CD4-positive, alpha-beta T cell treated with Interferon gamma for 1 hour (primary cell): ENCODE data around the gene STAG1.
"Not testable (repeated sequence)": the region's sequence is repeated elsewhere in the genome, so short reads cannot be mapped to it uniquely, and the experiment has no call there.

Source experiments
- DNase-seq: peaks from one replicate; pipeline ENCODE4 v3.0.0-alpha.2; 2020

The STAG1 gene

DNA sequence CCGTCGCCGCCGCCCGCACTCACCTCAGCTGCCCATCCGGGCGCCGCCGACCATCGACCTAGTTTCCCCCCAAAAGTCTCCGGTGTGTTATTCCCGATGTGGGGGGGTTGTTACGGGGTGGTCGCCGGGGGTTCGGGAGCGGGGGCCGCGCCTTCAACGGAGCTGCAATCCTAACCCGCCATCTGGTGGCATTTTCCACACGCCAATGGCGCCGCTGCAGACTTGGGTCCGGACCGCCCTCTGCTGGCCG lies at the start of gene STAG1:
TSS of gene STAG1 (minus strand) at position 207 of the 250 bp plus-strand sequence. CDS start 121,480 bp downstream, outside the sequence.
- no peak for DNase-seq

DNA sequence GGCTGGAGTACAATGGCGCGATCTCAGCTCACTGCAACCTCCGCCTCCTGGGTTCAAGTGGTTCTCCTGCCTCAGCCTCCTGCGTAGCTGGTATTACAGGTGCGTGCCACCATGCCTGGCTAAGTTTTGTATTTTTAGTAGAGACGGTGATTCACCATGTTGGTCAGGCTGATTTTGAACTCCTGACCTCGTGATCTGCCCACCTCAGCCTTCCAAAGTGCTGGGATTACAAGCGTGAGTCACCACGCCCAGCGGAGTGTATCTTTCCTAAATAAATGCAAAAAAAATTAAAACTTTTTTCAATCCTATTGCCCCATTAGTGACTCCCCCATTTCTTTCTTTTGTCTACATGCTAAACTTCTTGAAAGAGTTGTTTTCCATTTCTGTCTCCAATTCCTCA lies 49.0 kb upstream of the STAG1 start:
- DNase-seq, result not testable (repeated sequence)

DNA sequence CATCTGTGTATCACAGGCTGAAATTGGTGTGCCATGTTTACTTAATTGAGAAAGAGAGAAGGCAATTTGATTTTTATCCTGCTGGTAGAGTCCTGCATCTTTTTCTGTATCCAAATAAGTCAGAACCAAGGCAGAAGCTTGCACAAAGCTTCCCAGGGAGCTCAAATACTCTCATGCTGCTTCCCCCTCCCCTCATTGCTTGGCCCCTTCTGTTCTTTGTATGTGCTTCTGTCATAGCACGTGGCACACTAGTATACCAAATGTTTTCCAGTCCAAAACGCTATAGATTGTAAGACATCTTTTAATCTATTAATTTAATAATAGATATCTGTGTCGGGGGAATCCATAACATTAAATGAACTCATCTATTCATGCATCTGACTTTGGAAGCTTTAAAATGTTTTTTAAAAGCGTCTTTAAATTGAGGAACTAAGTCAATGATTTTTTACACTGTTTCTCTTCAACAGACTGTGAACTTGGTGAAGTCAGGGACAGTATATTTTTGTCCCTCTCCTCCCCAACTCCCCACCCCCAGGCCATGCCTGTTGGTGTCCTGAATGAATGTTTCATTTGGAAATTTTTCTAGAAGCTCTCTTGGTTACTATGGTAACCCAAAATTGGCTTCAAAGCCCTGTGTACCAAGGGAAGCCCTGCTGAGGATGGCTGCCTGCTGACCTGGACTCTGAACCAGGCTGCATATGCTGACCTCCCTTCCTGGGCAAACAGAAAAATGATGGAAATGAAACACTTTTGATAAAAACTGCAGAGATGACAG lies 40.6 kb upstream of the STAG1 start:
- no peak for DNase-seq

DNA sequence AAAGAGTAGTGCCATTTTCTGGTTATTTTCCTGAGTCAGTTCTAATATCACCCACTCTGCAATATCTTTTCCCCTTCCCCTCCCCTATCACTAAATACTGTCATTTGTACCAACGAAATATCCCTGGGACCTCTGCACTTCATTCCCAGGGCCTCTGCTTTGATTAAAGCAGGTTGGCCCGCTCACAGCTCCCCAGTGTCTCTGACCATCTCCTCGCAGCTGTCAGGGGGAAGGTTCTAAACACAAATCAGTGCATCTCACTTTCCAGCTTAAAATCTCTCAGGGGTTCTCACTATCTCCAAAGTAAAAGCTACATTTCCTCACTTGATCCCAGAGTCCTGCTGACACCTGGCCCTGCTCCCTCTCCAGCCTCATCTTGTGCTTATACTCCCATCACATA lies 38.6 kb upstream of the STAG1 start:
- no peak for DNase-seq

DNA sequence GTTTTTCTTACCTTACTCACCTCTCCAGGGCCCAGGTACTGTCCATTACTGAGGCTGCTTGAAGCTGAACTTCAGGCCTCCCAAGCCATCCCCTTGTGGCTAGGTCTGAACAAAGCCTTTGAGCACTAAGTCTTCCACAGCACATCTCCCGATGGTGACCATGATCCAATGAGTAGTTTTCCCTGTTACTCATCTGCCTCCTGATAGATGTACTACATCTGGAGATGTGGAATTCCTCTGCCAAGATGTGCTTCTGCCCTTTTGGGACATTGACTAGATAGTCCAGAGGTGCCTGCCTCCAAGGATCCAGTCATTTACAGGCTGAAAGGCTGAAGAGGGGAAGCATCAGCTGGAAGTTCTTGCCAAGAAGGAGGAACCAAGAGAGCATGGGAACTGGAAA lies 37.8 kb upstream of the STAG1 start:
- no peak for DNase-seq

DNA sequence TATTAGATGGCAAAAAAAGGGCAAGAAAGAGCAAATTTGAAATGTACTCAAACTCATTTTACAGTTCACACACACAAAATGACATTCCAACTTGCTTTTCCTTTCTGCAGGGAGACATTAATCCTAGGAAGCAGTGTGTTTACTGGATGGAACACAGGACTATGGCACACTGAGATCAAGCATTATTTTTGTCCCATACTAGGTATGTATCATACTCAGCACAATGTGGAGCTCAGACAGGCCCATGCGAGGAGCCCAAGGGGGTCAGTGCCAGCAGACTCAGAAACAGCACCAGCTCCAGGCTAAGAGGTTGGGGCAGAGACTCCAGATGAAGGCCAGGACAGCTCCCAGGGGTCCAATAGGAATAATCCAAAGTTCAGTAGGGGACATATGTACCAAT lies 36.0 kb upstream of the STAG1 start:
- no peak for DNase-seq

DNA sequence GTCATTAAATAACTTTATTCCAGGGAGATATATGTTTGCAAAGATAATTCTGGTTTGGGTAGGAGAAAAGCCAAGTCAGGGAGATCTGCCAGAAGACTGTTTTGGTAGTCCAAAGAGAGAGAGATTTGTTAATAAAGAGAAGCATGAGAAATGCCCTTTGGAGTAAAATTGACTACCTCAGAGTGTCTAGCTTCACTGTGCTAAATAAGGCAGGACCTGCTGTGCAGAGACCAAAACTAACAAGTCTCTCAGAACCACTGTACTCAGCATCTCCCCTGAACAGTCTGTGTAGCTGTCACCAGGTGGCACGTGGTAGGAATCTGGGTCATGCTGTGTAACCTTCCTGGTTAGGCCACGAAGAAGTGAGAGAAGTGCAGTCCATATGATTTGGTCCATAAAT lies 35.2 kb upstream of the STAG1 start:
- peak; percentile 10 for DNase-seq

DNA sequence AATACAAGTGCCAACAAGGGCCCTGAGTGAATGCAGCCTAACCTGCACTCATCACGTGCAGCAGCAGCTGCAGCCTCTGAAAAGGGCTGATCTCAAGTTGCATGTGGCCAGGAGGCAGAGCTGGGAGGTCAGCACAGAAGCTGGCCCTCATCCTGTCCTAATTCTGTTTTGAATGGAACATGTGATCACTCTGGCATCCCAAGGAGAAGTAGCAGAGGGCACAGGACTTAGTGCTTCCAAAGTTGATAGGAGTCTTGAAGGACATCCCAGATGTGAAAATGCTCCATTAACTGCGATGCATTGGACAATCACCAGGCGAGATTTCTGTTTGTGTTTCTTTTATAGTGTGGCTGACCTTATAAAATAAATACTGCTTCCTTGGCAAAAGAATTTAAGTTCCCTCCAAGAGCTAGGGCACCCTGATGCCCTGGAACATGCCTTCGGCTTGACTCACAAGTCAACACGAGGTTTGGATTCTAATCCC lies 31.6 kb upstream of the STAG1 start:
- no peak for DNase-seq

DNA sequence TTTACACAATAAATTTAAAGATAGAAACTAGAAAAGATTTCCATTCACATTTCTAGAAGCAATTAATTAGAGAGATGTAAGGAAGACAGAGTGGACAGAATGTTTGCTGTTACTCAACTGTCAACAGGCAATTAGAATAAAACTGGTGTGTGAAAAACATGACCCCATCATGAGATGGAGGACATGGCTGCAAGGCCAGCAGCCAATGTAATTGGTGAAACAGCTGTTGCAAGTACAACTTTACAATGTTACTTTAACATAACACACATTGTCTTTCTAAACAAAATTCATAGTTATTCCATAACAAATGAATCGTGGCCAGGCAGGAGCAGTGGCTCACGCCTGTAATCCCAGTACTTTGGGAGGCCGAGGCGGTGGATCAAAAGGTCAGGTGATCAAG lies 28.6 kb upstream of the STAG1 start:
- no peak for DNase-seq

DNA sequence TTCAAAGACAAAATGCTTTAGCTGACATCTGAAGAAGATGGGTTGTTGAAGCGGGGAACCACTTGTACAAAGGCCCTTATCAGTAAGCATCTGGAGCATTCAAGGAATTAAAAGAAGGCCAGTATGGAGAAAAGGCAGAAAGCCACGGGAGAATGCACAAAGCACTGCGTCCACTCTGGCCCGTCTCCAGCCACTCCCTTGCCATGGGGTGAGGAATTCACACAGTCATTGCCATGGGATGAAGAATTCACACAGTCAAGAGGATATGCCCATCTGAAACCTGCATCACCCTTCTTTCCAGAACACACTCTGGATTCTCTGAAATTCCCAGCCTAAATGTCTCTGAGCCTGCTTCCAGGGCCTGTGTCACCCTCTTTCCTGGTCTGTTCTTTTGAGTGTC lies 26.7 kb upstream of the STAG1 start:
- DNase-seq, result no peak

DNA sequence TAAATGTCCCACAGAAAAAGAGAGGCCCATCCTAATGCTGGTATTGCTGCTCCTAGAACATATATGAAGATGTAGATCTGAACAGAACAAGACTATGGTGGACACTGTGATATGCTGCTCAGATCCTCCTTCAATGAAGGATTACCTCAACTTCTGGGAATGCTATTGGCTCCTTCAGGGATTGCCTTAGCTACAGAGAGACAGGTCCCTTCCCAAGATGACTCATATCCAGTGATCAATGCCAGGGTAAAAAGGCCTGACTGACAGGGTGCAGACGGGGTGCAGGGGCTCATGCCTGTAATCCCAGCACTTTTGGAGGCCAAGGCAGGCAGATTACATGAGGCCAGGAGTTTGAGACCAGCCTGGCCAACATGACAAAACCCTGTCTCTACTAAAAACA lies 20.5 kb upstream of the STAG1 start:
- DNase-seq, result no peak

DNA sequence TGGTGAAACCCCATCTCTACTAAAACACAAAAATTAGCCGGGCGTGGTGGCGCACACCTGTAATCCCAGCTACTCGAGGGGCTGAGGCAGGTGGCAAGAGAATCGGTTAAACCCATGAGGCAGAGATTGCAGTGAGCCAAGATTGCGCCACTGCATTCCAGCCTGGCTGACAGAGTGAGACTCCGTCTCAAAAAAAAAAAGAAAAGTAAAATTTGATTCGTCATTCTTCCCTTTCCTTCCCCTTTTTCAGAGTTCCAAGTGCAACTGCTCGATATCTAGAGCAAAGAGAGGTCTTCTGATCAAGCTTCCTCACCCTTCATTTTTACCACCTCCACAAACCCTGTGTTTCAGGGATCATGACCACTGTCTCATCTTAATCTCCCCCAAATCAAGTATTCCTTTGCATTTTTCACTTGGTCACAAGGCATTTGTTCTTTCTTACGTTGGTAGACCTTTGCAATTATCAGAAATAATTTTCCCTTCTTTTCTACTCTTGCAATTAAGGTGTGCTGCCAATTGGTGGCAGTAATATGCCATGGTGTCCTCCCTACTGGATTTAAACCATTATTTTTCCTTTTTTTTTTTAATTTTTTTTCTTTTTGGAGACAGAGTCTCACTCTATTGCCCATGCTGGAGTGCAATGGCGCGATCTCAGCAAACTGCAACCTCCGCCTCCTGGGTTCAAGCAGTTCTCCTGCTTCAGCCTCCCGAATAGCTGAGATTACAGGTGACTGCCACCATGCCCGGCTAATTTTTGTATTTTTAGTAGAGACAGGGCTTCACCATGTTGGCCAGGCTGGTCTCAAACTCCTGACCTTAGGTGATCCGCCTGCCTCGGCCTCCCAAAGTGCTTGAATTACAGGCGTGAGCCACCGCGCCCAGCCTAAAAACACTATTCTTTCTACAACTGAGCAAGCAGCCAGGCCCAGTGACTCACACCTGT lies 6.3 kb upstream of the STAG1 start:
- peak; percentile 24 for DNase-seq

DNA sequence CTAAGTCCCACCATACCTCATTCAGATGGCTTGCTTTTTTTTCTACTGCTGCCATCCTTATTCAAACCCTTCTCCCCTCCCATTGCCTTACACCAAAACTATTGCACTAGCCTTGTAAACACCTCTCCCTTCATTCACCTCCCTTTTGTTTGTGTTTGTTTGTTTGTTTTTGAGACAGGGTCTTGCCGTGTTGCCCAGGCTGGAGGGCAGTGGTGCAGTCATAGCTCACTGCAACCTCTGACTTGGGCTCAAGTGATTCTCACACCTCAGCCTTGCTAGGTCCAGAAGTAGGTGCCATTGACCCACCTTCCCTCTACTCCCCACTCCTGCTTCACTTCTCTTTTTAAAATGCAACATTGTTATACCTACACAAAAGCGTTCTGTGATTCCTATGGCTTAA lies 3.0 kb upstream of the STAG1 start:
- no peak for DNase-seq

DNA sequence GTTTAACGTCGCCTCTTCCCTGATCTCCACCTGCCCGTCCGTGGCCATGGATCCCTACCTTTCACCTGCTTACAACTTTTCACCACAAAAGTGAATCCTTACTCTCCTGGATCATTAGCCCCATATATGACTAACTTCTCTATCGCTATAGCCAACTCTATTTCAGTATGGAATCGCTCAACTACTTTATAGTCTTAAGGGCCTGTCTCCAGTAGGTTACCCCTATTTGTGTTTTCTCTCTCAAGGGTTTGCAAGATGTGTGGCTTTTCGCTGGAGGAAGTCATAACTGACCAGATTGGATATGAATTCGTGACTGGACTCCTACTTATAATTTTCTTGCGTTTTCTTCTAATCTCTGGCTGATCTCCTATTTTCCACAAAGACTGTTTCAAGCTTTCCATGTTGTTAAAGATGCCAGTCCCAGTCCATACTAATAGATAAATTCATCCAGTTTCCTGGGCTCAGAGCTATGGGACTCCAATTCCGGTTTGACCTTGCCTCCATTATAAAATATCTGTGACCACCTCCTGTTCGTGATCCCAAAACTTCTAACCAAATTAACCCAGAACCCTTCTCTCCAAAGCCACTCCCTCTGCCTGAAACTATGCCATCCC lies 1.3 kb upstream of the STAG1 start:
- no peak for DNase-seq

DNA sequence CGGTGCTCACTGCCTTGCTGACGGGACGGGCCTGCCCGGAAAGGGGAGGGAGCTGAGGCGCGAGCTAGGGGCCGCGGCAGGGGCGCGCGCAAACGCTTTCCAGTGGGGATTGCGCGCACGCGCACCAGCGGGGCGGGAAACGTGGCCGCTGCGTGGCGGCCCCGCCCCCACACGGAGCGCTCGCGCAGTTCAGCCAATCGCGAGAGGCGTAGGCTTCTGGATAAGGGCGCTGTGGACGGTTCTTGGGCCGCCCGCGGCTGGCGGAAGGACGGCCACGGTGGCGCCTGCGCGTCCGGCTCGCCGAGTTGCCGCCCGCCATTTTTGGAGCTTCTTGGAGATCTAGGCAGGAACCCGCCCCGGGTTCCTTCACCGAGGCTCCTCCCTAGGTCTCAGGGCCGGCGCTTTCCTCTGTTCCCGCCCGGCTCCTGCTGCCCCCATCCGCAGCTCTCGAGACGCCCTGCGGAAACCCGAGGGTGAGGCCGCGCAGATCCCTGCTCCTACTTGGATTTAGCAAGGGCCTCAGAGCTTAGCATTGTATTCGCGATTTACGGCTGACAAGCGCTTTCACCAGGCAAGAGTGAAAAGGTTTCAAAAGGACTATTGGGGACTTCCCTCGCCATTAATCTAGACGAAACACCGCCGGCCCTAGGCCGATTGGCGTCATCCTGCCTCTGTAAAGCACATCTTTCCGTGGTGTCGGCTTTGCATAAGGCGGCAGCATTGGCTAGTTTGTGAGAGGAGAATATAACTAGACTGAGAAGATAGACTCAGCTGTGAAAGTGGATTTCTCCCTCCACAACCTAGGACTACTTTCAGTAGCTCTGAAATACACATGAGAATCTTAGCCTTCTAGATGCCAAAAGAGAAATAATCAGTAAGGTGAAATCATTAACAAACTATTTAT lies 496 bp upstream of the STAG1 start:
- DNase-seq, result peak; percentile 98

DNA sequence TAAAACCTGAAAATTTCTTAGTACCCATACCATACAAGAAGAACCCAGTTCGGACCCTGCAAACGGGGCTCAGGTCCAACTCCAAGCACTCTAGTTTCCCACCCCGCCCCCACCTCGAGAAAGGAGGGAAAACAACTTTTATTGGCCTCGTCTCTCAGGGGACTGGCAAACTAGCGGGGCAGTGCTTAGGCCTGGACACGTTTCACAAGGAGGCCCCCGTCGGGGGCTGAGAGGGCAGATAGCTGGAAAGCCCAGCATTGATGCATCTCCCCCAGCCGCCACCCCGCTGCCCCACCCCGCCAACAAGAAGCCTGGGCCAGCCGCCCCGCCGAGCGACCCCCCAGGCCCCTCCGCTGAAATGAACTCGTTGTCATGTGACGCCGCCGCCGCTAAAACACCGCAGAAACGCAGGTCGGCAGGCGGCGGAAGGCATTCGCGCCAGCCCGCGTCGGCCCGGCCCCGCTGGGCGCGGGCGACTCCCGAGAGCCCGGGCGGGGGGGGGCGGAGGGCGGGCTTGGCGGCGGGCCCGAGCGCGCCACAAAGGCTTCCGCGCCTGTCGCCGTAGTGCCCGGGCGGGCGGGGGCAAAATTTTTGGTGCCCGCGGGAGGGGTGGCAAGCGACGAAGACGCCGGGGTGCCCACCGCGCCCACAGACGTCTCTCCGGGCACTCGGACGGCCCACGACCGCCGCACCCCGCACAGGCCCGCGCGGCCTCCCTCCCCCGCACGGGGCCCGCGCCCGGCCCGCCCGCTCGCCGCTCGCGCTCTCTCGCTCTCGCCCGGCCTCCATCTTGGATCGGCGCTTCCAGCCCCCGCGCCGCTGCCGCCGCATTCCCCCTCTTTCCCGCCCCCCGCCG lies 634 bp downstream of the STAG1 start:
- DNase-seq, result peak; percentile 68

DNA sequence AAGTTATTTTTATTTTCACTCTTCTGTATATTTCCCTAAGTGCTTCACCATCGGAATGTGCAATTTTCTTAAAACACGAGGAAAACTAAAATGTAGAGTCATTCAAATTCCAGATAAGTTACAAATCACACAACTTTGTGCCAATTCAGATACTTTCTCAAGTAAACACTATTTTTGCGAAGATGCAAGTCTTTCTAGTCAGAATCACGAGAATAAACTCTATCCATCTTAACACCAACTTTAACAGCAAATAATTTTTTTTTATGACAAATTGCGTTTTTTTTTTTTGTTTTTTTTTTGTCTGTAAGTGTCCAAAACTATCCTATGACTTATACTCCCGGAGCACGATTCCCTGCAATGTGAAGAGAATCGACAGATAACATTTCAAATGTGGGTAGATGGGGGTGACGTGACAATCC lies 1.3 kb downstream of the STAG1 start:
- no peak for DNase-seq

DNA sequence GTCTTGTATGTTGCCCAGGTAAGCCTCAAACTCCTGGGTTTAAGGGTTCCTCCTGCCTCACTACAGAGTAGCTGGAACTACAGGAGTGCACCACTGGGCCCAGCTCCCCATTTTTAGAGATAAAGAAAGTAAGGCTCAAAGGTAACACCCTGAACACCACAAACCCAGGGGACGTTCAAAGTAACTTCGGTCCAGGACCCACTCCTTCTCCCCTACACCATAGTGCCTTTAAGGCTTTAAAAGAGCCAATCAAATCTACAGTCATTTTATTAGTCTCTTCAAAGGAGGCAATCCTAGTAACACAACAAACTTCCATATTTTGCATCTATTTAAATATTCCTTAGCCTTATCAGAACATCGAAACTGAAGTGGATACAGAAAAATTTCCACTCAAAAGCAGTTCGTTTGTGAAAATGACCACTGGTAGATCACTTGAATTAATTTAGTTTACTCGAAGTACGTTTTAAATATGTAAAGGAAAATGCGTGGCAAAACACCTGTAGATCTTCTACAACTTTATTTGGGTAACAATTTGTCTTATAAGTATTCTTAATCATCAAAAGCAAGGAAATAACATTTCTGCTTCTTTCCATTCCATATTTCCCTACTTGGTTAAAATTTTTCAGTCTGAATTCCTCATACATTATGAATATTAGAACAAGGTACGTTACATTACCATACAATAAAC lies 1.8 kb downstream of the STAG1 start:
- DNase-seq, result no peak

DNA sequence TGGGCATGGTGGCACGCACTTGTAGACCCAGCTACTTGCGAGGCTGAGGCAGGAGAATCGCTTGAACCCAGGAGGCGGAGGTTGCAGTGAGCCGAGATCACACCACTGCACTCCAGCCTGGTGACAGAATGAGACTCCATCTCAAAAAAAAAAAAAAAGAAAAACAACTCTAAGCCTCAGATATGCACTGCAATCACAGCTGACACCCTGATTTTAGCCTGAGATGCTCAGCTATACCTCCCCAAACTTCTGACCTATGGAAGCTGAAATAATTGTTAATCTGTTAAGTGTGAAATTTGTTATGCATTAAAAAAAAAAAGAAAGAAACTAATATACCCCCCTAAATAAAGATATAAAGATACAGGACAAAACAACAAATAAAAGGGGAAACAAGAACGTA lies 2.6 kb downstream of the STAG1 start:
- not testable (repeated sequence) for DNase-seq

DNA sequence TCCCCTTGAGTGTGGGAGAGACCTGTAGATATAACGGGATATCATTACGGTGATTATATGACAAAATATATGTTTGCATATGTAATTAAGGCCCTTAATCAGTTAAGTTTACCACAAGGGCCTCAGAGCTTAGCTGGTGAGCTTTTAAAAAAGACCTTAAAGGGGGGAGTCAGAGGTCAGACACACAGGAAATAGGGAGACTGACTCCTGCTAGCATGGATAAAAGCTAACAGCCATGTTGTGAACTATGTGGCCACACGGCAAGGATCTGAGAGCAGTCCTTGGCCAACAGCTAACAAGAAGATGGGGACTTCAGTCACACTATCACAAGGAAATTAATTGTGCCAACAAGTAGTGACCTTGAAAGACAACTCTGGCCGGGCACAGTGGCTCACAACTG lies 3.1 kb downstream of the STAG1 start:
- DNase-seq, result no peak

DNA sequence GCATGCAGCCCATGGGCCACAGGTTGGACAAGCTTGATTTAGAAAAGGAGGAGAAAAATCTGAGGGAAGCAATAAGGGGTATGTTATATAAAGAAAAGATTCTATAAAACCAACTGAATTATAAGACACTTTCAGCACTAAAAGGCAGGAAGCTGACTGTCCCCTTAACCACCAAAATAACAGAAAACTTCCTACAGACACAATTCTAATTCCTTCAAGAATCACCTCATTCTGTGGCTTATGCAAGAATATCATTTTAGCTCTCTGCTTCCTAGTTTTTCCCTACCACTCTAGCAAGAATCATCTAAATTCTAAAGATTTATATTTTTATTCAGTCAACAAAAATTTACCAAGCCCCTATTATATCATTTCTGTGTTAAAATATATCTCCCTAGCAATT lies 6.3 kb downstream of the STAG1 start:
- DNase-seq, result no peak
